ENCODE measurements around the gene VTI1A.

VTI1A gene

GRCh38 chr10:112811741-112812551 is 364.9 kb downstream of the VTI1A start:
- DNase-seq (ENCODE audit: low read depth): no peak

GRCh38 chr10:112812586-112812985 is 365.6 kb downstream of the VTI1A start:
- DNase-seq (ENCODE audit: low read depth): no peak

DNA sequence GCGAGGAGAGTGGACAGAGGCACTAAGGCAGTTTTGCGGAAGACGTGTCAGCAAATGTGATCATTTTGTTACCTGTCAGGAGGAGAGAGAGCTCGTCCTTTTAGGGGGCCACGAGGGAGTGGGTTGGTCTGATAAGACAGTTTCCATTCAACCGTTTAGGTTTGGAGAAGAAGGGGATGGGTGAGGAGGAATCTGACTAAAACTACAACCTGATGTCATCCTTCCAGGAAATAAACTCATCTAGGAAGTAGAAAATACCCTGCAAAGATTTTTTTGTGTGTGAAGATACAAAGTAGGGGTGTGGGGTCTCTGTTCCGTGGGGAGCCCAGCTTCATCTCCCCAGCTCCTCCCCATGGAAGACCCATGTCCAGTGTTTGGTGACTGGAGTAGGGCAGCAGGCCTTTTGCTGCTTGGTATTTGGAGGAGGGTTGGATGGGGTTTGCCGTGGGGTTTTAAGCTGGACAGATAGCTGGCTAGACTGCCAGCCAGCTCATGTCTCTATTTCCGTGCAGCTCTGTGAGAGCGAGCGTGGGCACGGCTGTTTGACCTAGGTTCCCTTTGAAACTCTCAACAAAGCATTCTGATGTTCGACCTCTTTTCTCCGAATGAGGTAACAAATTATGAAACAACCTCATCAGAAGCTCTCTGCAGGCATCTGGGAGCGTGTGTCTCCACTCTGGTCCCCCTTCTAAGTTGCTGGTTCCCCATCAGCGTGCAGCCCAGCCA is 367.0 kb downstream of the VTI1A start:
- no peak for DNase-seq (ENCODE audit: low read depth)

DNA sequence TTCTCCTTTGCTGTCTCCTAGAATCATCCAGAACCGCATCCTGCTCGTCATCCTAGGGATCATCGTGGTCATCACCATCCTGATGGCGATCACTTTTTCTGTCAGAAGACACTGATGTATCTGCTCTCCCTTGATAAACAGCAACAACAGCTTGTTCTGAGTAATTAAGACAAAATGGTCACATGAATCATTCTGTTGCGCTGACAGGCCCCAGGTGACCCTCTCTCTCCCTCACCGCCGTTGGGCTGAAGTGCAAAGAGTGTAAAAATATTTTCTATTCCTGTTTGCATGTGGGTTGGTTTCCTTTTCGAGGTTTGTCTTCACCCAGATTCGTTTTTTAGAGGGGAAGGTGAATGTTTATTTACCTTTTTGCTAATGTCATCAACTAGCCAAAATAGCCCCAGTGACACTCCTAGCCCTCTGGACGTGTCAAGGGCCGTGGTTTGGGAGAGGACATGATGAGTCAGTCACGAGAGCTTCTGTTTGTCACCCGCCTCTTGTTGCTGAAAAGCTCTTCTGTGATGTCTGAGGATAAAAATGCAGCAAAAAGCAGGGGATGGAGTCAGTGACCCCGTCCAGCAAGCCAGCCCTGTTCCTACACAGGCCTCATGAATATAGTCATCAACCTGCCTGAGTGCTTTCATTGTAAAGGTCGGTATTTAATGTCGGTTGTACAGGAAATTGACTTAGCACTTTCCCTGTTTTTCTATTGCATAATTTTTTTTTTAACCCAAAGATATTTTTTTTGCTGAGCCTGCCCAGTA is 368.4 kb downstream of the VTI1A start:
- DNase-seq (ENCODE audit: low read depth): no peak

DNA sequence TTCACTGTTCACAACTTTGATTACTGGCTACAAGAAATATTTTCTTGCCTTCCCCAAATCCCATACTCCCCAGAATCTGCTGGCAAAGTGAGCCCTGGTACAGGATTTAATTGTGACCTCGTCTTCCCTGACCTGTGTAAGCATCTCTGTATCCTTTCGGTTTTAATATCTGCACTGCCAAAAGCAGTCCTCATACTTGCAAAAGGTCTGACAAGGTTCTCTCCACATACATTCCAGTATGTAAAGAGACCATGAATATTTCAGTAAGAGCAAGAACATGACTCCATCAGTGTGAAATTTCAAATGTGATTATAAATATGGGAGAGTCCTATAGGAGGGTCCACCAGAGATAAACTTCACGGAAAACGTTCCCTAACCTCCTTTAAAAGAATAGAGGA is 369.0 kb downstream of the VTI1A start:
- DNase-seq (ENCODE audit: low read depth): no peak

DNA sequence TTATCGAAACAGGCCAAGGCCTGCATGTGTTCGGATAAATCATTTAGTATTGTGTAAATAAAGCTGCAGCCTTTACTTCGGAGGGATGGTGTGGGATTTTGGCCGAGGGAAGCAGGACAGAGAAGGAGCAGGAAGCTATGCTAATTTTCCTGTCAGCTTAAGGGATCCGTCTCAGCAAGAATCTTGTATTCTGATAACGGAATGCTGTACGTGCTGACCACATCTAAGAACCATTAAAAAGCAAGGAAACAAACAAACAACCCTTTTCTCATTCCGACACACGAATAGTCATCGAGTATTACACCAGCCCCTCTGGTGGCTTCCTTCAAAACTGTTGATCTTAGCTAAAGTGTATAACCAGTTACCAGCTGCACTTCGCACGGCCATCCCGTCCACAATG is 369.9 kb downstream of the VTI1A start:
- no peak for DNase-seq (ENCODE audit: low read depth)

DNA sequence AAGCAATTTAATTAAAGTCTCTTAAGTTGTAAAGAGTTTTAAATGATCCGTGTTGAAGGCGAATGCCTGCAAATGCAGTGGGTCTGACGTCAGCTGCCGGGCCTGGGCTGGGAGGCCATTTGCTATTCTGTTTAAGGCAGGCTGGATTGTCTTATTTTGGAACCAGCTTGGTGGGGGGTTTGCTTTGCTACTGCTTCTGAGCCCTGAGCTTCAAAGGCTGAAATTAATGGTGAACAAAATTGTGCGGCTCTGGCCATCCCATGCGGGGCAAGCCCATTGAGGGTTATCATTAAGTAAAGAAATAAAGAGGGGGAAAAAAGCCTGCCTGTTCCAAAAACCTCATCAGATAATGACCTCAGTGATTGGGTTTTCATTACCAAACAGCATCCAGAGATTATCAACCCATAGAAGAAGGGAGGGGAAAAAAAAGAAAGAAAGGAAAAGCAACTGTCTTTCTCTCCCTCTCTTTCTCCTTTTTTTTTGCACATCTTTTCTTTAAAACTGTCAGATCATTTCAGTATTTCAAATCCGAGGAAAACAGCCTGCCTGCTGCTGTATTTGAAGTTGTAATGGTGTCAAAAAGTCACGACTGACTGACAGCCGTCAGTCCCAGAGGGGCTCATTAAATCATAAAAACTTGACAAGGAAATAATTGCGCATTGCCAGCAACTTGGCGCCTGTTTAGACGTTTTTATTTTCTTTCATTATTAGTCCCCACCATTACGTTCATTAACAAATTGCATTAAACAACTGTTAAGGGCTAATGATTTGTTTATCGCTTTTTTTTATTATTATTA is 371.2 kb downstream of the VTI1A start:
- DNase-seq (ENCODE audit: low read depth): no peak

DNA sequence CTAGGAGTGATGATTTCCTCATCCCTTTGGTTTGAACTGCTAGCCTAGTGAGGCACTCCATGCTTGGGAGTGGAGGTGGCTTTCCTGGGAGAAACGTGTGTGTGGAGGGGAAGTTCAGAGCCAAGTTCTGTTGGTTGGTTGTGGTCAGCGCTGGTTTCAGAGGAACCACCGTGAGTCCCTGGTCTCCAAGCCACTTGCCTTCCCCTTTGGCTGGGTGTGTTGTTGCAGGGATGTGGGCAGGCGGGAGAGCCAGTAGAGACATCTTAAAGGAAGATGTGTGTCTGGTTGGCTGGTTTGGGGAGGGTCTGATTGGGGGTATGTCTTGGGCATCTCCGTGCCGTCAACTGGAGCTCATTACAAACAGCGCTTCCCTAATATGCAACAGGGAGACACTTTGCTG is 372.2 kb downstream of the VTI1A start:
- no peak for DNase-seq (ENCODE audit: low read depth)

- no peak for DNase-seq (ENCODE audit: low read depth)
These were observed 373.3 kb downstream of the VTI1A start for GRCh38 chr10:112820320-112820719.

DNA sequence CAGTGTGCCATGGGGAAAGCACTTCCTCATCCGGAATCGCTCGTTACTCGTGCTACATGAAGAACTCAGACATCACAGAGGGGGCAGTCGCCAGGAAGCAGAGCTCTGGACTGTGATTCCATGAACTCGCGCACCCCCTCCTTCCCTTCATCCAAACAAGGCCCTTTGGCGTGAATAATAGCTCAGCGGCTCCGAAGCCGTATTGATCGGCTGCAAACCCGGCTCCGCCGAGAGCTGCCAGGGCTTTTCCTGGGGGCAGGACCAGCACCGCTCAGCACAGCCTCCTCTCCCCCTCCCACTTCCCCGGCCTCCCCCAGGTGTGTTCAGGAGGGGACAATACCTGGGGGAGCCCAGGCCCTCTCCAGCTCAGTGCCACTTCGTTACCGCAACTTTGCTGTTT is 374.0 kb downstream of the VTI1A start:
- no peak for DNase-seq (ENCODE audit: low read depth)

- no peak for DNase-seq (ENCODE audit: low read depth)
These were observed 374.6 kb downstream of the VTI1A start for GRCh38 chr10:112821663-112822062.

DNA sequence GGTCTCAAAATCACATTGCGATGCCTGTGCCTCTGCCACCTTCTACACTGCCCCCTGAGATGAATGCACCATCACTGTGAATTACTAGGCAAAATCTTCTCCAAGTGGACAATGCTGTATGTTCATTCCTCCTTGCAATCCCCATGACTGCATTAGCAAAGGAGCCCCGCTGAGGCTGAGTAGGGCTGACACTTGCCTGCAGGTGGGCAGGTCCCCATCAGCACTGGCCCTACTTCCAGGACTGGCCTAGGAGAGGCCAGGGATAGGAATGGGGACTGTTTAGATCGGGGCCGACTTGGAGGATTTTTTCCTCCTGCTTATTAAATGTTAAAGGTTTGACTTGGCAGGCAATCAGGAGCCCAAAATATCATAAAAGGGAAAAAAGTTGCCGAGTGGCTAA is 376.0 kb downstream of the VTI1A start:
- no peak for DNase-seq (ENCODE audit: low read depth)

GRCh38 chr10:112823604-112824003 is 376.6 kb downstream of the VTI1A start:
- no peak for DNase-seq (ENCODE audit: low read depth)

DNA sequence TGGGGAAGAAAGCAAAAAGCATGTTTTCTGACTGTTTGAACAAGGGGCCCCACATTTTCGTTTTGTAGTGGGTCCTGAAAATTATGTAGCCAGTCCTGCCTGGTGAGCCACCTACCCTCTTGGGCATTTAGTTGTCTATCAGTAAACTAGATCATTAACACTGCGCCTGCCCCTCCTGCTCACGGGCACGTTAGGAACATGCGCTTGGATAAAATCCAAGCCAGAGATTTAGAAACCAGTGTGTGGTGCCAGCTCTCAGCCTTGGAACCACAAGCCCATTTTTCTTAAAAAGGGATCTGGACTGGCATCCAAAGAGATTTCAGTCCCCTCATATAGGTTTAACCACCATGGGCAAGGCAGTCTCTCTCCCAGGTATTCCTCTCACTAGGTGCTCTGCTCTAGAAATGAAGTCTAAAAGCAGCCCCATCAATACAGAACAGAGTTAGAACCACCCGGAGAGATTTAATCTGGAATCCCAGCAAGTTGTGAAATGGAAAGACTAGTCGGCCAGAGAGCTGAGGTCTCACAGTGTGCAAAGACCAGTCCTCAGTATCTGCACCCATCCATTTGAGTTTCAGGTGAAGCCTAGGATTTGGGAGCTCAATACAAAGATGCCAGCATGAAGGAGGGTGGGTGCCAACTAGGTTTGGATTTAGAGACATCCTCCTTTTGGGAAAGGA is 379.1 kb downstream of the VTI1A start:
- DNase-seq (ENCODE audit: low read depth): no peak

GRCh38 chr10:112827086-112827485 is 380.1 kb downstream of the VTI1A start:
- DNase-seq (ENCODE audit: low read depth): no peak

DNA sequence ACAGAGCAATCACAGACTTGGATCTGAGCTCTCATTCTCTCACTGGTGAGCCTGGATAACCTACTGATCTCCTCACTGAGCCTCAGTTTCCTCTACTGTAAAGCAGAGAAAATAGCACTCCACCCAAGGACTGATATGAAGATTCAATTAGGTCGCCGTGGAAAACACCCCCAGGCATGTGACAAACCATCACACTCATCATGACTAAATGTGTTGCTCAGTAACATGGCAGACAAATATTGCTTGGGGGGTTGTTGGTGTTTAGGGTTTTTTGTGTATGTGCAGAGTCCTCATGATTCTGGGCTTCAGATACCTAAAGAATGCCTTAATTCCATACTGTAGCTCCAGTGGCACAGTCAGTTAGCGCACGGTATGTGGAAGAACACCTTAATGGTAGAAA is 380.9 kb downstream of the VTI1A start:
- DNase-seq (ENCODE audit: low read depth): no peak

DNA sequence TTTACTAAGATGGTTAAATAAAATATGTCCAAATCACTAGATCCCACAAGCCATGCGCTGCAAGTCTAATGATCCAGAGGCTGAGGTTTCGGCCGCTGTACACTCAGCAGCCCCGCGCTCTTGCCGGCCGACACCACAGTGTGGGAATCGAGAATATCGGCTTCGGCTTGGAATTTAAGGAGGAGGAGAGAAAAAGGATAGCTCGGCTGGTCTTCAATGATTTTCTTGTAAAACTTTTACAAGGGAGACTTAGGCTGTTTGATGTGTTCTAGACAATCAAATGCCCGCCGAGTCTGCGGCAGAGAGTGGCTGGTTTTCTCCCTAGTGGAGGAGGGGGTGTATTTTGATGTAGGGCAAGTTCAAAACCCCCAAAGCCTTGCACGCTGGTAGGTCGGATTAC is 384.8 kb downstream of the VTI1A start:
- DNase-seq (ENCODE audit: low read depth): no peak

GRCh38 chr10:112832361-112832878 is 385.4 kb downstream of the VTI1A start:
- DNase-seq (ENCODE audit: low read depth): no peak

DNA sequence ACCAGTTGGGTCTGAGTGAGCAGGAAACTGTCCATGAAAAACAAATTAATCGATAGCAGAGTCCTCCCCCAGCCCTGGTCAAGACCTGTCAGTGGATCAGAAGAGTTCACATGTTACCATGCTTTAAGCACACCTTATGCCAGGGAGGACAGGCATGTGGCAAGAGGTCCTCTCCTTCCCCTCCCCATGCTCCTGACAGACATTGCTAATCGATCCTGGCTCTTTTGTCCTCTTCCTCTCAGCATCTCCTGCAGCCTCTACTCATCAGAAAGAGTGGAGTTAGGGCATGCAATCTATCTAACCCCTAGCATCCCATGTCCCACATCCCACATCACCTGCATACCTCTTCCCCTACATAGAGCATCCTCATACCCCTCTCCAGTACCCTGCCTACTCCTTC is 385.9 kb downstream of the VTI1A start:
- DNase-seq (ENCODE audit: low read depth): no peak

DNA sequence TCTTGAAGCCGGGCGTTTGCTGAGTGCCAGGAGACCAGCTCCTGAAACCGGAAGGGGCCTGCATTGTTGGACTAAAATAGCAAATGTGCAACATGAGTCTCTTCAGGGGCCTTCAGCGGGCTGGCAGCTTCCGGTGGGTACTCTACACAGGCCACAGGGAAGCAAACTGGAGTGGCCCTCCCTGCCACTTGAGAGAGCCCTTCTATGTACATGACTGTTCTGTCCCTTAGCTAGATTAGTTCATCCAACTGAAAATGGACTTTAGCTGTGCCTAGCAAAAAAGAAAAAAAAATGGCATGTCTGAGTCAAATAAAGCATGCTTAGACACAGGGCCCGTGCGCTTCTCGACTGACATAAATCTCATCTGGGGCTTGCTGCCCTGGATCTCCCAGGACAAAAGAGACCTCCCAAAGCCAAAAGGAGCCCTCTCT is 387.8 kb downstream of the VTI1A start:
- DNase-seq (ENCODE audit: low read depth): no peak

DNA sequence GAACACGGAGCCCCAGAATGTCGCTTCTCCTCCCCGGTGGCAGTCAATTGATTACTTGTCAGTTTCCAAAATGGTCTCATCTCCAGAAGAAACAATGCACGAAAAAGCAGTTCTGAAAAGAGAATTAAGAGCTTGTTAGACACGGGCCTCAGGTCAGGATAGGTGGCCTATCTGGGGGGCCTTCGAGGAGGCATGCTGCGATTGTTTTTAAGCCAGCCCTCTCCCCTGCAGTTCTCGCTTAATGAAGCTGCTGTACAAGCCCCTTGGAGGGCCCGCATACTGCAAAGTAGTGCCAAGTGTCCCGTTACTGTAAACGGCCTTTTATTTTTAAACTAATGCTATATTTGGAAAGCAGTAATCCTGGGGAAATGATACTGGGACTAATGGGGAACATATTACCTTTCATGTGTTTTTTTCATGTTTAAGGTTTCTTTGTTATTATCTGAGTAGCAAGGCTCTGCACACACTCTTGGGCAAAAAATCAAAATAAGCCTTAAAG is 388.3 kb downstream of the VTI1A start:
- DNase-seq (ENCODE audit: low read depth): no peak
